IPS DF 19.7 (cell line): Measurements from ENCODE around the gene PAPOLG.
"Not testable (repeated sequence)": the region's sequence is repeated elsewhere in the genome, so short reads cannot be mapped to it uniquely, and the experiment has no call there.

Experiments
- DNase-seq: peaks from one replicate; pipeline ENCODE4 v3.0.0-alpha.2; 2013; ENCODE audit warnings: low read depth, low spot score

Gene PAPOLG

GRCh38 chr2:60822987-60823386 is 66.9 kb downstream of the PAPOLG start:
- DNase-seq, result no peak

GRCh38 chr2:60823694-60824305 is 67.7 kb downstream of the PAPOLG start:
- no peak for DNase-seq

GRCh38 chr2:60825666-60826065 is 69.6 kb downstream of the PAPOLG start:
- DNase-seq, result no peak

- no peak for DNase-seq
These were observed 70.0 kb downstream of the PAPOLG start for GRCh38 chr2:60826111-60826510.

- not testable (repeated sequence) for DNase-seq
These were observed 70.8 kb downstream of the PAPOLG start for GRCh38 chr2:60826860-60827259.

GRCh38 chr2:60827369-60827768 is 71.3 kb downstream of the PAPOLG start:
- DNase-seq, result no peak

GRCh38 chr2:60830991-60831390 is 74.9 kb downstream of the PAPOLG start:
- DNase-seq, result no peak

- no peak for DNase-seq
These were observed 75.9 kb downstream of the PAPOLG start for GRCh38 chr2:60831921-60832320.

- no peak for DNase-seq
These were observed 76.6 kb downstream of the PAPOLG start for GRCh38 chr2:60832621-60833020.

- no peak for DNase-seq
These were observed 78.2 kb downstream of the PAPOLG start for GRCh38 chr2:60834270-60834717.

- DNase-seq, result no peak
These were observed 80.4 kb downstream of the PAPOLG start for GRCh38 chr2:60836491-60836890.

- no peak for DNase-seq
These were observed 81.1 kb downstream of the PAPOLG start for GRCh38 chr2:60837123-60837522.

- DNase-seq, result no peak
These were observed 82.4 kb downstream of the PAPOLG start for GRCh38 chr2:60838481-60838880.

- peak; percentile 30 for DNase-seq
These were observed 83.2 kb downstream of the PAPOLG start for GRCh38 chr2:60839126-60839813.

- no peak for DNase-seq
These were observed 84.8 kb downstream of the PAPOLG start for GRCh38 chr2:60840880-60841279.

GRCh38 chr2:60843006-60843405 is 86.9 kb downstream of the PAPOLG start:
- no peak for DNase-seq

GRCh38 chr2:60844105-60844504 is 88.0 kb downstream of the PAPOLG start:
- no peak for DNase-seq

GRCh38 chr2:60847854-60848253 is 91.8 kb downstream of the PAPOLG start:
- no peak for DNase-seq
